Activated naive CD4-positive, alpha-beta T cell treated with anti-CD3 and anti-CD28 coated beads for 36 hours (primary cell): ENCODE measurements around the gene OARD1. TPM values are rescaled to one million over a fixed set of nuclear protein-coding genes. Genes with fewer than 3 reads are reported as not detected.

Experiments used
- CTCF ChIA-PET: fragments of 350-600 bp; sonication (Branson Sonifier 250); formaldehyde crosslinking; loops from one replicate; lab custom pipeline; 2021; ENCODE audit warnings: antibody characterized with exemption; lab: Charles Lee
- DNase-seq: peaks from one replicate; pipeline ENCODE4 v3.0.0-alpha.2; 2020
- H3K27ac Mint-ChIP-seq: one replicate; pipeline ENCODE4 v1.8.0; 2021; ENCODE audit warnings: mild to moderate bottlenecking, mixed read lengths
- H3K27me3 Mint-ChIP-seq: one replicate; pipeline ENCODE4 v1.8.0; 2021; ENCODE audit warnings: low read depth, mixed read lengths
- H3K36me3 Mint-ChIP-seq: one replicate; pipeline ENCODE4 v1.8.0; 2021; ENCODE audit warnings: low read depth, mixed read lengths
- H3K4me1 Mint-ChIP-seq: one replicate; pipeline ENCODE4 v1.8.0; 2021; ENCODE audit warnings: low read depth, mixed read lengths
- H3K4me3 Mint-ChIP-seq: one replicate; pipeline ENCODE4 v1.8.0; 2021; ENCODE audit warnings: mild to moderate bottlenecking, moderate library complexity, mixed read lengths
- H3K9me3 Mint-ChIP-seq: one replicate; pipeline ENCODE4 v1.8.0; 2021; ENCODE audit warnings: mixed read lengths
- intact Hi-C: fragments of 100-400 bp; cut with micrococcal nuclease; formaldehyde crosslinking; loops from one replicate; pipeline ENCODE4 v1.15.1; 2023
- total RNA-seq, 2 experiments: library from RNA; stranded (reverse); gene quantifications; one replicate each; pipeline ENCODE4 v1.2.3, GENCODE V29; 2021

OARD1 gene
- total RNA-seq, 2 experiments from 2014 or later: 59.0 to 60.8 TPM

DNA sequence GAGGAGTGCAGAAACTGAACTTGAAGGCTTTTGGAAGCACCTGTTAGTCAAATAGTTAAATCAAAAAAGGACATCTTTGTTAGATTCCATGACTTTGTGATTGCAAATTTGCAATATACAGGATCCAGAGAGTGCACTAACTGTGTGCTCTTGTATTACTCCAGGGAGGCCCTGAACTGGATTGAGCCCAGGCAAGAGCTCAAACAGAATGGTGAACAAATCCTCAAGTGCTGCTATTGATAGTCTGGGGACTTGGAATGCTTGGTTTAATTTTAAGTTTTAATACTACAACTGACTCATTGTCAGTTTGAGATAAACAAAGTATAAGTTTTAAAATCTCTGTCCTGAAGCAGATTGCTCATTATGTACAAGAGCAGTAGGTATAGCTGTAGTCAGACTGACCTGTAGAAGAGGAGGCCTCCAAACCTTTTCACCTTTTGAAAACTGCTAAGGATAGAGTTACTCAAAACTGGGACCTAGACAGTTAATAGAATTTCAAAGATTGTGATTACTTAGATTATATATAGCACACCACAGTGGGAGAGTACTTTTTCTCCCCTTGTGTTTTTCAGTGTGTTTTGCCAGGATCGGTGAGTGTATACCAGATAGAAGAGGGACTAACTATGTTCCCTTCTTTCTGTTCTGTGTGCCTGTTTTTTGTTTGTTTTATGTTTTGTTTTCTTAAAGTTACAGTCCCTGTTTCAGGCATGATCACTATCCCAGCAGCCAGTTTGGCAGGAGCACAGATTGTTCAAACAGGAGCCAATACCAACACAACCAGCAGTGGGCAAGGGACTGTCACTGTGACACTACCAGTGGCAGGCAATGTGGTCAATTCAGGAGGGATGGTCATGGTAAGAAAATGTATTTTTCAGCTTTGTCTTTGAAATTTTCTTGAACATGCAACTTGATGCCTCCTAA lies 18.9 kb upstream of the OARD1 start:
- Mint-ChIP-seq H3K4me1 (no peaks in the 10 kb centered on the region), H3K36me3 (peaks cover 39% of the 10 kb centered on the region), H3K9me3 (no peaks in the 10 kb centered on the region), H3K4me3 (no peak overlapping the region), H3K27ac (no peak overlapping the region), H3K27me3 (no peaks in the 10 kb centered on the region)
- CTCF ChIA-PET: interaction anchor here (0.6 to 1.8 kb wide), 5 partner anchors 9 to 219 kb away, joined by 3 to 13 read pairs (median 3); no protein-coding TSS in a partner anchor
- intact Hi-C loops: no loop called here
- no peak for DNase-seq

DNA sequence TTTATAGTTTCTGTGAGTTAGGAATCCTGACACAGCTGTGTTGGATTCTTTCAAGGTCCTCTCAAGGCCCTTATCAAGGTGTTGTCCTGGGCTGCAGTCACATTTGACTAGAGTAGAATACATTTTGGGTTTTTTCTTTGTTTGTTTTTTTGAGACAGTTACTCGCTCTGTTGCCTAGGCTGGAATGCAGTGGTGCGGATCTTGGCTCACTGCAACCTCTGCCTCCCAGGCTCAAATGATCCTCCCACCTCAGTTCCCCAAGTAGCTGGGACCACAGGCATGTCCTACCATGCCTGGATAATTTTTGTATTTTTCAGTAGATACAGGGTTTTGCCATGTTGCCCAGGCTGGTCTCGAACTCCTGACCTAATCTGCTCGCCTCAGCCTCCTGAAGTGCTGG lies 16.3 kb upstream of the OARD1 start:
- no peak overlapping the region for H3K4me3 Mint-ChIP-seq
- peaks cover 42% of the 10 kb centered on the region for H3K36me3 Mint-ChIP-seq
- CTCF ChIA-PET: no interaction called here
- no peak overlapping the region for H3K27ac Mint-ChIP-seq
- H3K9me3 Mint-ChIP-seq: no peaks in the 10 kb centered on the region
- H3K27me3 Mint-ChIP-seq: no peaks in the 10 kb centered on the region
- H3K4me1 Mint-ChIP-seq: peaks cover 5% of the 10 kb centered on the region
- intact Hi-C loops: no loop called here
- DNase-seq: no peak

DNA sequence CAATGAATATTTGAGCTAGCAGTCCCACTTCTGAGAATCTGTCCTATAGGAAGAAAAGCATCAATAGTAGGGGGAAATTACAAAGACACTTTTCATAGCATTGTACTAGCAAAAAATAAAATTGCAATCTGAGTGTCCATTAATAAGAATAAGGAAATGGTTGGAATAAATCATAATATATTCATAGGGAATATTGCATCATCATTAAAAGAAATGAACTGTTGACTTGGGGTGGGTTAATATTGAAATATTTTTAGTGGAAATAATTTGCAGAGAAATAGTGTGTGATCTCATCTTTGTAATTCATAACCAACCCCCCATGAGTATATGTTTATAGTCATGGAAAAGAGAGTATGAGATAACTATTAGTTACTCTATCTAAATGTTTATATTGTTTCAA lies 13.0 kb upstream of the OARD1 start:
- Mint-ChIP-seq H3K4me3 (no peak overlapping the region), H3K4me1 (peaks cover 22% of the 10 kb centered on the region), H3K27ac (no peak overlapping the region), H3K9me3 (no peaks in the 10 kb centered on the region), H3K36me3 (peaks cover 39% of the 10 kb centered on the region), H3K27me3 (no peaks in the 10 kb centered on the region)
- no peak for DNase-seq
- intact Hi-C loops: no loop called here
- CTCF ChIA-PET: no interaction called here

DNA sequence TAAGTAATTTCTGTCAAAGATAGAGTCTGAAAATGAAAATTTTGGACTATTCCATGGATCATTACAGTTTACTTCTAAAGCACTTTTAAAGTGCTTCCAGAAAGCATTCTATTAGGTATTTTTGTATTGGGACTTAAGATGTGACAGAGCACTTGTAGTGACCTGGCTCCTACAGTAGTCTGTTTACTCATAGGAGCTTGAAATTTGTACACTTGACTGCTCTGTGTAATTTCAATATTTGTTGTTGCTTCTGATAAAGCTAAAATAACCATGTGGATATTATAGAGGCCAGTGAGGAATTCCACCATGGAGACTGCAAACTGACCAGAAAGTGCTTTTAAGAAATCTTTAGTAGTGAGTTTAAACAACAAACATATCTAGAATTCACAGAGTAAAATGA lies 10.9 kb upstream of the OARD1 start:
- intact Hi-C loops: no loop called here
- CTCF ChIA-PET: interaction anchor here (0.6 to 1.3 kb wide), 2 partner anchors 10 to 100 kb away, joined by 3 to 4 read pairs; no protein-coding TSS in a partner anchor
- Mint-ChIP-seq H3K4me1 (peaks cover 37% of the 10 kb centered on the region), H3K4me3 (no peak overlapping the region), H3K27me3 (no peaks in the 10 kb centered on the region), H3K36me3 (peaks cover 40% of the 10 kb centered on the region), H3K9me3 (no peaks in the 10 kb centered on the region), H3K27ac (no peak overlapping the region)
- DNase-seq: no peak

DNA sequence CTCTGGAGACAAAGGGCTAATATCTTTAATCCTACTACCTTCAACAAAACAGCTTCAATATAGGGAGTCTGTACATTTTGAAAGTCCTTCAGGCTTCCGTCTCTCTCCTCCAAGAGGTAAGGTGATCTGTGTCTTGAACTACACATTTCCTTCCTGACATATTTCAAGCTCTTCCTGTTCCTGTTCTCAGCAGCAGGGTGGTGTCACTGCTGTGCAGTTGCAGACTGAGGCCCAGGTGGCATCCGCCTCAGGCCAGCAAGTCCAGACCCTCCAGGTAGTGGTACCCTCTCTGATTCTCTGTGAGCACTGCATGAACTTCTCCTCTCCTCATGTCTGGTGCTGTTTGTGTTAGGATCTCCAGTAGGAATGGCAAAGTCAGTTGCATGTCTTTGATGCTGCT lies 8.5 kb upstream of the OARD1 start:
- Mint-ChIP-seq H3K27ac (peak overlapping the region; percentile 73), H3K4me1 (peaks cover 54% of the 10 kb centered on the region), H3K9me3 (no peaks in the 10 kb centered on the region), H3K36me3 (peaks cover 39% of the 10 kb centered on the region), H3K4me3 (peak overlapping the region; percentile 52), H3K27me3 (no peaks in the 10 kb centered on the region)
- intact Hi-C loops: no loop called here
- peak; percentile 27 for DNase-seq
- CTCF ChIA-PET: interaction anchor here (0.7 to 1.4 kb wide), 4 partner anchors 12 to 239 kb away, joined by 3 to 4 read pairs (median 3); no protein-coding TSS in a partner anchor

DNA sequence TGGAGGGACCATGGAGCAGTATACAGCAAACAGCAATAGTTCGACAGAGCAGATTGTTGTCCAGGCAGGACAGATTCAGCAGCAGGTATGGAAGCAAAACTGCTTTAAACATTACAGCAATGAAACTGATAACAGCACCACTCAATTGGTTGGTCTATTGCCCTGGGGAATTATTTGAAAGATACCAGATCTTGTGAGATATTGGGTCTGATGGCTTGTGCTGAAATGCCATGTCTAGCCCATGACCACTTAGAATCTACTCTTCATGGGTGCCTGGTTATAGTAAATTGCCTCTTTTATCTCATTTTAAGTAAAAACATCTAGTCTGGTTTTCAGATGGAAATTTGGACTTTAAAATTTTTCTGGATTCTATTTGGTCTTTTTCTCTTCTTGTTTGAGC lies 6.9 kb upstream of the OARD1 start:
- Mint-ChIP-seq H3K4me3 (no peak overlapping the region), H3K36me3 (peaks cover 36% of the 10 kb centered on the region), H3K9me3 (no peaks in the 10 kb centered on the region), H3K27ac (peak overlapping the region; percentile 70), H3K27me3 (no peaks in the 10 kb centered on the region), H3K4me1 (peaks cover 67% of the 10 kb centered on the region)
- DNase-seq: no peak
- CTCF ChIA-PET: interaction anchor here (1.3 to 1.5 kb wide), 2 partner anchors 14 to 103 kb away, joined by 3 read pairs; no protein-coding TSS in a partner anchor
- intact Hi-C loops: loop anchor here (10.0 kb wide), 1 partner anchor 606 kb away; no protein-coding TSS in a partner anchor

DNA sequence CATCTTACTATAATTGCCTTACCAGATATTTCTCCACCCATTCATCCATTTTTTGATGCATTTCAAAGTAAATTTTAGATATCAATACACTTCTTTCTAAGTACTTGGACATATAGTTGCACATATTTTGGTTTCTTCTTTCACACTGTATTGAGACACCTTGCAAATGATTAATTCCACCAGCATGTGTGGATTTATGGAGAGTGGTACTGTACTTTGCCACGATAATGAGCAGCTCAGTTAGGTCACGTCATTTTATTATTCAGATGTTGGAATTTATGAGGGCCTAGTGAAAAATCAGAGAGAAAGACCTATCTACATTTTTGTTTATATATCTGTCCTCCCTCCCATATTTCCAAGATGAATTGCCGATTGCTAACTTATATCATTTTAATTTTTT lies 5.9 kb upstream of the OARD1 start:
- Mint-ChIP-seq H3K4me3 (no peak overlapping the region), H3K27me3 (no peaks in the 10 kb centered on the region), H3K36me3 (peaks cover 34% of the 10 kb centered on the region), H3K4me1 (peaks cover 64% of the 10 kb centered on the region), H3K9me3 (no peaks in the 10 kb centered on the region), H3K27ac (peak overlapping the region; percentile 57)
- intact Hi-C loops: loop anchor here (10.0 kb wide), 1 partner anchor 607 kb away; no protein-coding TSS in a partner anchor
- DNase-seq: no peak
- CTCF ChIA-PET: interaction anchor here (1.0 to 2.3 kb wide), 3 partner anchors 10 to 104 kb away, joined by 3 to 9 read pairs (median 3); no protein-coding TSS in a partner anchor

DNA sequence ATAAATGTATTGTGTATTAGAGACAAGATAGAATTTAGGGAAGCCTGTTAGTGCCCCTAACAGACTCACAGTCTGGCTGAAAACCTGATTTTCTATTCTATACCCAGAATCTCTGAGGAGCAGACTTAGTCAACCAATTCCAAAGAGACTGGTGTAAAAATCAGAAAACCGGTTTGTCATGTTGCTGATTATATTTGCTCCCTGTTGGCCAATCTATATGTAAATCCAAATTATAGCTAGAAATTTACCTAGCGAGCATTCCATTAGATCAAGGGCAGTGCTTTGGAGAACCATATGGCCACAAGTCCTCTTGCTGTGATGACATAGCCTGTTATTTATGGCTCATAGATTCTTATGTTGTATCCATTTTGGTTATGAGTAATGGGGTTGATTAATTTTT lies 5.4 kb upstream of the OARD1 start:
- no peaks in the 10 kb centered on the region for H3K27me3 Mint-ChIP-seq
- H3K4me3 Mint-ChIP-seq: no peak overlapping the region
- DNase-seq: no peak
- CTCF ChIA-PET: interaction anchor here (0.6 to 2.3 kb wide), 3 partner anchors 9 to 50 kb away, joined by 3 to 9 read pairs (median 3); no protein-coding TSS in a partner anchor
- peaks cover 64% of the 10 kb centered on the region for H3K4me1 Mint-ChIP-seq
- no peak overlapping the region for H3K27ac Mint-ChIP-seq
- no peaks in the 10 kb centered on the region for H3K9me3 Mint-ChIP-seq
- intact Hi-C loops: loop anchor here (2.0 to 10.0 kb wide), 2 partner anchors 25 to 607 kb away; no protein-coding TSS in a partner anchor
- peaks cover 32% of the 10 kb centered on the region for H3K36me3 Mint-ChIP-seq

DNA sequence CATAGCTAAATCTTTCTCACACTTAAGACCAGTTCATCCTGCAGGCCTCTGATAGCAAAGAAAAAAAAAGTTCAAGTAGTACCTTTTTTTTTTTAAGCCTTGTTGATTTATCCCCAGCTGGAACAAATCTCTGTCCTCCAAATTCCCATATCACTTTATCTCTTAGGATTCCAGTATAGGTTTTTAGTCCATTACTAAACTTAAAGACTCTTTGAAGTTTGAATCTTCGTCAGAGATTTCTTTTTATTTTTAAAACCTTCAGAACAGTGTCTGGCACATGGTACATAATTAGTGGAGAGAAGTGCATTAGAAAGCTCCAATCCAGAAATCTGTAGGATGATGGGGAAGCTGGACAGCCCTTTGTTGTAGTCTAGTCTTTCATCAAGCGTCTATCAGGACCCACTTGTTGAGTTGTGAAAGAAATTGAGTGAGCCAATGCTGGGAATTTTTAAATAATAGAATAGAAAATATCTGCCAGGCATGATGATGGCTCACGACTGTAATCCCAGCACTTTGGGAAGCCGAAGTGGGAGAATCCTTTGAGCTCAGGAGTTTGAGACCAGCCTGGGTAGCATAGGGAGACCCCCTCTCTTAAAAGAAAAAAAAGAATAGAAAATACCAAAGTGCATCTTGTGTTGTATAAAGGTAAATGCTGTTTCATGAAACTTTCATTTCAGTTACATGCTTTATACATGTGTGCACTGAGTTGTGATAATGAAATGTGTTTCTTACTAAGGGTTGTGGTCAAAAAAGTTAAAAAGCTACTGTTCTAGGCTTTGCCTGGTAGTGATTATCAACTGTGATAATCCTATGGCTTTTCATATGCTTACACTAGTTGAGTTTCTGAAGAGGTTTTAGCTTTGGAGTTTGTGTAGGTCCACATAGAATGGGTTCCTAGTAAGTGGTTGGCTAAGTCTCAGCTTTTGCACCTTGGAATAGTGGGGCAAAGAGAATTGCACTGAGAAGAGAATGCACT lies 3.8 kb upstream of the OARD1 start:
- Mint-ChIP-seq H3K4me1 (peaks cover 59% of the 10 kb centered on the region), H3K36me3 (peaks cover 28% of the 10 kb centered on the region), H3K27me3 (no peaks in the 10 kb centered on the region), H3K27ac (peak overlapping the region; percentile 64), H3K4me3 (peak overlapping the region; percentile 93), H3K9me3 (no peaks in the 10 kb centered on the region)
- intact Hi-C loops: loop anchor here (2.0 to 10.0 kb wide), 2 partner anchors 27 to 609 kb away; no protein-coding TSS in a partner anchor
- no peak for DNase-seq
- CTCF ChIA-PET: interaction anchor here (0.7 to 2.4 kb wide), 8 partner anchors 8 to 243 kb away, joined by 3 to 9 read pairs (median 6); no protein-coding TSS in a partner anchor

DNA sequence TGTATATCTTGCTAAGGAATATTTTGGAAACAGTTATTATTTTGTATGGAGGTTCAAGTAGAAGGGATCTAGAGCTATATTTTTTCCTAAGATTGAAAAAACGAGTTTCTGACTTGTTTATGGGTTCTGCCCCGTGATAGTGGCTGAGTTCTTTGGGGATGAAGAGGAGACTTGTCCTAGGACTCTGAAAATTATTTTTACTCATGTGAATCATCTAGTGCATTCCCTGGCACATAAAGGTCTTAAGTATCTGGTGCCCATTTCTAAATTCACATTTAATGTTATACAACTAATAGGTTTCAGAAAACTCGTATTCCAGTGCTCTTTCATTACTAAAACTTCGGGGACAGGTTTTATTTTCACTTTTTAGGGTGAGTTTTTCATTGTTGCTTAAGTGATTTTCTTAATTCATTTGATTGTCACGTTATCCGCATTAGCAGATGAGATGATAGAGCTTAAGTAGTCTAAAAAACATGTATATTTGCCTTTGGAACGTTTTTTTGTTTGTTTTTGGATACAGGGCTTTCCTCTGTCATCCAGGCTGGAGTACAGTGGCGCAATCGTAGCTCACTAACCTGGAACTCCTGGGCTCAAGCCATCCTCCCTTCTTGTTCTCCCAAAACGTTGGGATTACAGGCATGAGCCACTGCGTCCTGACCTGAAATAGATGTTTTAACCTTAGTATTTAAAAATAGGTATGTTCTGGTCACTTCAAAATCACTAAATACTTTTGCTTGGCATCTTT lies 2.7 kb upstream of the OARD1 start:
- Mint-ChIP-seq H3K9me3 (no peaks in the 10 kb centered on the region), H3K27me3 (no peaks in the 10 kb centered on the region), H3K36me3 (peaks cover 23% of the 10 kb centered on the region), H3K27ac (peak overlapping the region; percentile 97), H3K4me1 (peaks cover 54% of the 10 kb centered on the region), H3K4me3 (peak overlapping the region; percentile 93)
- no peak for DNase-seq
- intact Hi-C loops: loop anchor here (5.0 to 10.0 kb wide), 2 partner anchors 610 to 1963 kb away; no protein-coding TSS in a partner anchor
- CTCF ChIA-PET: interaction anchor here (1.0 to 2.4 kb wide), 5 partner anchors 12 to 244 kb away, joined by 3 to 7 read pairs (median 5); no protein-coding TSS in a partner anchor
